Peyer's patch (tissue), 4 donors: ENCODE measurements around the gene ARL8B. TPM values are rescaled to one million over a fixed set of nuclear protein-coding genes. Genes with fewer than 3 reads are reported as not detected.

Source experiments
- DNase-seq, 3 donors: peaks; one replicate each; pipeline ENCODE4 v3.0.0-alpha.2; 2017 to 2019
- H3K27ac ChIP-seq, 4 donors: fragments of 200-600 bp; sonication (generic); one replicate each; pipeline ENCODE4 v1.5.1; 2016 to 2019
- H3K27me3 ChIP-seq, 2 donors: fragments of 200-600 bp; sonication (generic); one replicate each; pipeline ENCODE4 v1.5.1; 2019
- H3K36me3 ChIP-seq, 3 donors: fragments of 200-600 bp; sonication (generic); one replicate each; pipeline ENCODE4 v1.5.1; 2016 to 2019
- H3K4me1 ChIP-seq, 4 donors: fragments of 200-600 bp; sonication (generic); one replicate each; pipeline ENCODE4 v1.5.1; 2016 to 2019
- H3K4me3 ChIP-seq, 4 donors: fragments of 200-600 bp; sonication (generic); 1 replicate in 3 of 4; 2 replicates in 1 of 4; pipeline ENCODE4 v1.5.1; 2016 to 2019; ENCODE audit warnings: mild to moderate bottlenecking in 1 of 4
- H3K9me3 ChIP-seq, 4 donors: fragments of 200-600 bp; sonication (generic); one replicate each; pipeline ENCODE4 v1.5.1; 2016 to 2019; ENCODE audit warnings: mild to moderate bottlenecking in 1 of 4
- POLR2A ChIP-seq, 2 donors: fragments of 450-650 bp; IDR thresholded peaks; one replicate each; pipeline ENCODE4 v1.5.1; 2017; ENCODE audit warnings: antibody characterized with exemption in 2 of 2, mild to moderate bottlenecking in 2 of 2, moderate library complexity in 2 of 2
- small RNA-seq, 2 donors: library from RNA; depleted of rRNA; stranded (forward); fragments of <200 nt; gene quantifications; one replicate each; pipeline ENCODE3, GENCODE V24; 2016
- total RNA-seq, 4 donors: library from RNA; depleted of rRNA; stranded (reverse); fragments of >200 nt; gene quantifications; one replicate each; pipeline ENCODE4 v1.1.0, GENCODE V29; 2016
- TF ChIP-seq, protein P1 (sequence below), 6 experiments: fragments of 450-650 bp in 4 of 6; fragments of 200-600 bp in 2 of 6; sonication (generic) in 1 of 6; IDR thresholded peaks; one replicate each; pipeline ENCODE4 v1.5.1; 2017 to 2019; ENCODE audit warnings: antibody characterized with exemption in 6 of 6, mild to moderate bottlenecking in 3 of 6, moderate library complexity in 1 of 6

ARL8B gene
- total RNA-seq, 4 donors from 2014 or later: 32.6 to 47.0 (median 36.8) TPM

DNA sequence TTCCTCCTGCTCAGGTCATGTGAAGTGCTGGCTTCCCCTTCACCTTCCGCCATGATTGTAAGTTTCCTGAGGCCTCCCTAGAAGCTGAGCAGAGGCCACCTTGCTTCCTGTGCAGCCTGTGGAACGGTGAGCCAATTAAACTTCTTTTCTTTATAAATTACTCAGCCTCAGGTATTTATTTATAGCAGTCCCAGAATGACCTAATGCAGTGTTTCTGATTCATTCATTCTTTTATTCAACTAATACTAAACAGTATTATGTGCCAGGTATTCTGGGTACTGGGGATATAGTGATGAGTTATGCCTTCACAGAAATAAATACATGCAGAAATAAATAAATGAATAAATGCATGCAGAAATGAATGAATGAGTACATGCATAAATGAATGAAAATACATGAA, 107.3 kb downstream of the ARL8B start:
- H3K4me3 ChIP-seq: no peak overlapping the region
- H3K9me3 ChIP-seq: no peaks in the 10 kb centered on the region
- DNase-seq: no peak
- no peaks in the 10 kb centered on the region for H3K36me3 ChIP-seq
- no peaks in the 10 kb centered on the region for H3K27me3 ChIP-seq
- H3K27ac ChIP-seq: no peak overlapping the region
- H3K4me1 ChIP-seq: no peaks in the 10 kb centered on the region
- no peak for TF ChIP-seq POLR2A (IDR thresholded peaks at IDR 0.05)
- TF ChIP-seq, protein P1, sequence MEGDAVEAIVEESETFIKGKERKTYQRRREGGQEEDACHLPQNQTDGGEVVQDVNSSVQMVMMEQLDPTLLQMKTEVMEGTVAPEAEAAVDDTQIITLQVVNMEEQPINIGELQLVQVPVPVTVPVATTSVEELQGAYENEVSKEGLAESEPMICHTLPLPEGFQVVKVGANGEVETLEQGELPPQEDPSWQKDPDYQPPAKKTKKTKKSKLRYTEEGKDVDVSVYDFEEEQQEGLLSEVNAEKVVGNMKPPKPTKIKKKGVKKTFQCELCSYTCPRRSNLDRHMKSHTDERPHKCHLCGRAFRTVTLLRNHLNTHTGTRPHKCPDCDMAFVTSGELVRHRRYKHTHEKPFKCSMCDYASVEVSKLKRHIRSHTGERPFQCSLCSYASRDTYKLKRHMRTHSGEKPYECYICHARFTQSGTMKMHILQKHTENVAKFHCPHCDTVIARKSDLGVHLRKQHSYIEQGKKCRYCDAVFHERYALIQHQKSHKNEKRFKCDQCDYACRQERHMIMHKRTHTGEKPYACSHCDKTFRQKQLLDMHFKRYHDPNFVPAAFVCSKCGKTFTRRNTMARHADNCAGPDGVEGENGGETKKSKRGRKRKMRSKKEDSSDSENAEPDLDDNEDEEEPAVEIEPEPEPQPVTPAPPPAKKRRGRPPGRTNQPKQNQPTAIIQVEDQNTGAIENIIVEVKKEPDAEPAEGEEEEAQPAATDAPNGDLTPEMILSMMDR (IDR thresholded peaks at IDR 0.05): no peak

Small RNA genes within 50 kb of the gene (small RNA-seq; reads per million reads assigned to genes)
- gene AC090955.1 (0 reads per million in 2 donors), gene RF00019 (0 reads per million in 2 donors)

Other genes with a start within 250 kb of the ARL8B start
- gene BHLHE40, start 142.9 kb upstream of the ARL8B start, total RNA-seq: 10 to 100 TPM; 20.3 to 78.4 (median 44.3) TPM
- 100 to 1,000 TPM in 1 of 4 donors, 10 to 100 TPM in 3; 50.1 to 118 (median 58.8) TPM for gene EDEM1, start 65.4 kb downstream of the ARL8B start, total RNA-seq